HG02571 (cell line): ENCODE data around the gene RNPEPL1.

Source experiments
- ATAC-seq: cut with Tn5 transposase; IDR thresholded peaks from one replicate; pipeline ENCODE4 v1.9.1; 2021; ENCODE audit warnings: mild to moderate bottlenecking, moderate library complexity; ENCODE audit not compliant: unreplicated experiment

The RNPEPL1 gene

GRCh38 chr2:240576036-240576435 lies 7.8 kb downstream of the RNPEPL1 start:
- ATAC-seq, result no peak

- no peak for ATAC-seq
Observed at GRCh38 chr2:240576436-240577205, 8.3 kb downstream of the RNPEPL1 start.

GRCh38 chr2:240577281-240578109 lies 9.2 kb downstream of the RNPEPL1 start:
- ATAC-seq, result no peak

- ATAC-seq, result no peak
Observed at GRCh38 chr2:240578110-240578450, 9.8 kb downstream of the RNPEPL1 start.

GRCh38 chr2:240578488-240578887 lies 10.2 kb downstream of the RNPEPL1 start:
- ATAC-seq, result no peak

- no peak for ATAC-seq
Observed at GRCh38 chr2:240579071-240579762, 10.9 kb downstream of the RNPEPL1 start.

GRCh38 chr2:240579771-240580614 lies 11.7 kb downstream of the RNPEPL1 start:
- peak; percentile 34 for ATAC-seq

- ATAC-seq, result no peak
Observed at GRCh38 chr2:240581811-240582210, 13.5 kb downstream of the RNPEPL1 start.

GRCh38 chr2:240582781-240583180 lies 14.5 kb downstream of the RNPEPL1 start:
- ATAC-seq, result no peak

- no peak for ATAC-seq
Observed at GRCh38 chr2:240583774-240584173, 15.5 kb downstream of the RNPEPL1 start.

GRCh38 chr2:240584486-240585031 lies 16.3 kb downstream of the RNPEPL1 start:
- ATAC-seq, result peak; percentile 63

- no peak for ATAC-seq
Observed at GRCh38 chr2:240585101-240585500, 16.8 kb downstream of the RNPEPL1 start.

GRCh38 chr2:240585681-240586197 lies 17.5 kb downstream of the RNPEPL1 start:
- no peak for ATAC-seq

GRCh38 chr2:240586198-240586918 lies 18.1 kb downstream of the RNPEPL1 start, which contains the start of gene CAPN10:
Gene CAPN10, plus strand, starts transcription at chr2:240586734. Its CDS starts 178 bp downstream, at chr2:240586912.
- ATAC-seq, result peak; percentile 58

GRCh38 chr2:240586919-240587800 lies 18.9 kb downstream of the RNPEPL1 start:
- ATAC-seq, result peak; percentile 0

- ATAC-seq, result no peak
Observed at GRCh38 chr2:240588006-240588655, 19.8 kb downstream of the RNPEPL1 start.

- ATAC-seq, result no peak
Observed at GRCh38 chr2:240588669-240589068, 20.4 kb downstream of the RNPEPL1 start.

- ATAC-seq, result no peak
Observed at GRCh38 chr2:240589375-240589774, 21.1 kb downstream of the RNPEPL1 start.
